Activated T-cell treated with anti-CD3 and anti-CD28 coated beads, Interleukin-2, amount 50 U/mL, for 48 hours (primary cell): ENCODE measurements around the gene SYNE2.
A peak's percentile ranks its signal among the peaks of the same experiment; 100 is the strongest.
"Not testable (repeated sequence)": the region's sequence is repeated elsewhere in the genome, so short reads cannot be mapped to it uniquely, and the experiment has no call there.

ENCODE experiments used
- DNase-seq, 2 experiments: peaks; one replicate each; pipeline ENCODE4 v3.0.0-alpha.2; 2020

SYNE2 gene

GRCh38 chr14:64149921-64150320, 297.1 kb downstream of the SYNE2 start:
- DNase-seq = no peak

DNA sequence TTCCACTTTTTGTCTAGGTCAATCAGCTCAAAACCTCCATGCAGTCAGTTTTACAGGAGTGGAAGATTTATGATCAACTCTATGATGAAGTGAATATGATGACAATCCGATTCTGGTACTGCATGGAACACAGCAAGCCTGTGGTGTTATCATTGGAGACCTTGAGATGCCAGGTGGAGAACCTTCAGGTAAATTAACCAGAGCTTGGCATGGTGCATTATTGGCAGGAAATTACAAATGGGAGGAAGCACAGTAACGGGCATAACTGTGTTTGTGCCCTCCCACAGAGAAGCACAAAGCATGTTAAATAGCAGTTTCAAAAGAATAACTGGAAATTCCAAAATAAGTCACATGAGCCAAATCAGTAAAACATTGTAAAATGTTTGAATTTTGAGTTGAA, 305.8 kb downstream of the SYNE2 start:
- no peak for DNase-seq

GRCh38 chr14:64159588-64159987, 306.8 kb downstream of the SYNE2 start:
- DNase-seq = no peak

DNA sequence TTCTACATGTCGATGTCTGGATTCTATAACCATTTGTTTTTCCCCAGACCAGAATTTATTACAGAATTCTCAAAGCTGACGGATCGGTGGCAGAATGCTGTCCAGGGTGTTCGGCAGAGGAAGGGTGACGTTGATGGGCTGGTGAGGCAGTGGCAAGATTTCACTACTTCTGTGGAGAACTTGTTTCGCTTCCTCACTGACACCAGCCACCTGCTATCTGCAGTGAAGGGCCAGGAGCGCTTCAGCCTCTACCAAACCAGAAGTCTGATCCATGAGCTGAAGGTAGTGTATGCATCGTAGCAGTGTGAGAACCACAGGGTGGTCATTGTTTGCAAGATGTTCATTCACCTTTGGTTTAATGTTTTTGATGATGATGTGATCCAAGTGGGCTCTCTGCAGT, 317.4 kb downstream of the SYNE2 start:
- DNase-seq = no peak

DNA sequence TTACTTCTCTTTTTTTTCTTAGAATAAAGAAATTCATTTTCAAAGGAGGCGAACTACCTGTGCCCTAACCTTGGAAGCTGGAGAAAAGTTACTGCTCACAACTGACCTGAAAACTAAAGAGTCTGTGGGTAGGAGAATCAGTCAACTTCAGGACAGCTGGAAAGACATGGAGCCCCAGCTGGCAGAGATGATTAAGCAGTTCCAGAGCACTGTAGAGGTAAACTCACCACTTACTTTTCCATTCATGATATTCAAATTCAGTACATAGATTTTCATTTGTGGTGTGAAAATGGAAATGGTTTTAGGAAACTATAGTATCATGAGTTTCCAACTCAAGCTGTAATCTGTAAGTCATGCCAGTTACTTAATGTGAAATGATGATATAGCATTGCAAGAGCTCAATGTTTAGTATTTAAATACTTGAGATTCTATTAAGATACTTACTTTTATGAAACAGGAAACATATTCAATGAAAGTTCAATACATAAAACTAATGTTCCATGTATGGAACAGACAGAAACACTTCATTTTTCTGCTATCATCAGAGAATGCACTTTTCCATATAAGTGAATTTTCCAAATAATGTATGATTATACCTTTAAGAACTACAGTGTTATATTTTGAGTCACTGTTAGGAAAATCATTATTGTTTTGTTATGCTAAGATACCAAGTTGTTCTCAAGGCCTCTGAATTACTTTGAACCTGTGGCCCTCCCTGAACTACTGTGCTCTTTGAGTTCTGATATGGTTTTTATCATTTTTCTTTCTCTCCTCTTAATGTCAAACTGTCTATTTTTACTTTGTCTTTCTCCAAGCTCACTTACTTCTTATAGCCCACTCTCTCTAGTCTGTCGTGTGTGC, 322.3 kb downstream of the SYNE2 start:
- DNase-seq = peak in 1 of 2 experiments; percentile 26

GRCh38 chr14:64176330-64176729, 323.5 kb downstream of the SYNE2 start:
- no peak for DNase-seq

- no peak for DNase-seq
Observed at GRCh38 chr14:64178814-64179213, 326.0 kb downstream of the SYNE2 start.

- not testable (repeated sequence) for DNase-seq
Observed at GRCh38 chr14:64182908-64183307, 330.1 kb downstream of the SYNE2 start.

DNA sequence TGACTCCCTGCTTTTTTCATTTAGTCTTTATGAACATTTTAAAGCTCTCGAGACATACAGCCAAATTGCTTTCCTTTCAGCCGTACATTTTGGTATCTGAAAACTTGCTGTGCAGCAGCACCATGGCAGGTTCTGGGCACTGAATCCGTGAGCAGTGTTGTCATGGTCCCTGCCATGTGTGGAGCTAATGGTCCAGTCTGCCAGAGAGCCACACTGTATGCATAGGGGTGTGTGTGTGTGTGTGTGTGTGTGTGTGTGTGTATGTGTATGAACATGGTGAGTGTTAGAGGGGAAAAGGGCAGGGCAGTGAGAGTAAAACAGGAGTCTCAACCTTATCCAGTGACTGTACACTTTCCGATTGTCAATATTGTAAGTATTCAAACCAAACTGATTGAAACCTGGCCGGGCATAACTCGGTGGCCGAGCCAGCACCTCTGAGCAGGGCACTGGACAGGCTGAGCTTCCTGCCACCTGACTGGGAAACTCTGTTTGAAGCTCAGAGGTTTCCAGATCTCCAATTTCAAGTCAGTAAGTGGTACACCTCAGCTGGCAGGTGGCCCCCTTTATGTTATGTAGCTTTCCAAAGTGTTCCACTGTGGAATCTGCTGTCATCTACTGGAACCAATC, 331.4 kb downstream of the SYNE2 start:
- no peak for DNase-seq

- no peak for DNase-seq
Observed at GRCh38 chr14:64185184-64185583, 332.4 kb downstream of the SYNE2 start.

GRCh38 chr14:64186231-64187129, 333.7 kb downstream of the SYNE2 start:
- DNase-seq = no peak

DNA sequence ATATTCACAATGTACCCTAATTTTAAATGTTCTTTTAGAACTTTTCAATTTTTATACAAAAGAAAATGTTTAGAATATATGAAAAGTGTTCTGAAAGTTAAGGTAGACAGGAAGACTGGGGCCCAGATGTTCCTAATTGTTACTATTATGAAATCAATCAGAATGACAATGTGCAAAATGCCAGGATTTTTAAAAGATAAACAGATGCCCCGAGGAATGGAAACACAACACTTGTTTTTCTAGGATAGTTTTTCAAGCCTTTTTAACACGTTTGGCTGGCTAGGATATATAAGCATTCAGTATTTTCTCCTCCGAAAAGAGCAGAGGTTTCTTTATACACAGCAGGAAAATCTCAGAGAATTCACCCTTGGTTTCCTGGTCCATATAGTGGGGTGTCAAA, 334.5 kb downstream of the SYNE2 start:
- no peak for DNase-seq

GRCh38 chr14:64190974-64191502, 338.2 kb downstream of the SYNE2 start:
- no peak for DNase-seq

DNA sequence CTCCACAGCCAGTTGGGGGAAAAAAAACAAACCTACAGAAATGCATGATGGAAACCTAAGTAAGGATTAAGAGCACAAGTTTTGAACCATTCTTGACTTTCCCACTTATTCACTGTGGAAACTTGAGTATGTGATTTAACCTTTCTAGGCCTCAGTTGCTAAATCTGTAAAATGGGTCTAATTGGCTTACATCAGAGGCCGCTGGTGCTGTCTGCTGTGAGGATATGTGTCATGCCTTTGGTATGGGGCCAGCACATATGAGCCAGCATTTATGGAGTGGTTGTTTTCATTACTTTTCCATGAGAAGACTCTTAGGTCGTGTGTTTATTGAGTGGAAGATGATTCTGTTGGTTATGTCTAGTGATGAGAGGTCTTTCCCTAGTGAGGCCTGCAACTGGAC, 339.0 kb downstream of the SYNE2 start:
- DNase-seq = no peak

DNA sequence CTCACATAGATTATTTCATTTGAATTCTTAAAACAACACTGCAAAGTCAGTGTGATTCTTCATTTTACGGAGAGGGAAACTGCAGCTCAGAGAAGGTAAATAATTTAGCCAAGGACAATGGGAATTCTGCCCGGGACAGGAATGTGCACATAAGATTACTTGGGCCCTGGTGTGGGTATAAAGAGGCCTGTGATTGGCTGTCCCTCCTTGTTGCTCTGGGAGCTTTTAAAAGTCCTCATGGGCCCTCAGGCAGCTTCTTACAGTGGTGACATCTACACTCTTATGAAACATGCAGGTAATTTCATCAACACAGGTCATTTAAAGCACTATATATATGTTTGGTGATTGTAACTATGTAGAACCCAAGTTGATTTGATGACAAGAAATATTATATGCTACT, 341.0 kb downstream of the SYNE2 start:
- DNase-seq = no peak

DNA sequence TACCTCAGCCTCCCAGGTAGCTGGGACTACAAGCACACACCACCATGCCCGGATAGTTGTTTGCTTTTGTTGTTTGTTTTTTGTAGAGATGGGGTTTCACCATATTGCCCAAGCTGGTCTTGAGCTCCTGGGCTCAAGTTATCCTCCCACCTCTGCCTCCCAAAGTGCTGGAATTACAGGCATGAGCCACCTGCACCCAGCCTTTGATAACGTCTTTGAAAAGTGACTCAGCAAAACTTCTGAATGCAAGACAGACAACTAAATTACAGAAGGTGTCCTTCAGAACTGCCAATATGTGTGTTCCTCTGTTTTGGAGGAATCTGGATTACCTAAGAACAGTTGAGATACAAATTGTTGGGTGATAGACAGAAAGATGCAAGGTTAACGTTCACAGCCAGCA, 341.6 kb downstream of the SYNE2 start:
- DNase-seq = no peak

- DNase-seq = no peak
Observed at GRCh38 chr14:64195199-64195598, 342.4 kb downstream of the SYNE2 start.

- DNase-seq = no peak
Observed at GRCh38 chr14:64196056-64196455, 343.3 kb downstream of the SYNE2 start.

DNA sequence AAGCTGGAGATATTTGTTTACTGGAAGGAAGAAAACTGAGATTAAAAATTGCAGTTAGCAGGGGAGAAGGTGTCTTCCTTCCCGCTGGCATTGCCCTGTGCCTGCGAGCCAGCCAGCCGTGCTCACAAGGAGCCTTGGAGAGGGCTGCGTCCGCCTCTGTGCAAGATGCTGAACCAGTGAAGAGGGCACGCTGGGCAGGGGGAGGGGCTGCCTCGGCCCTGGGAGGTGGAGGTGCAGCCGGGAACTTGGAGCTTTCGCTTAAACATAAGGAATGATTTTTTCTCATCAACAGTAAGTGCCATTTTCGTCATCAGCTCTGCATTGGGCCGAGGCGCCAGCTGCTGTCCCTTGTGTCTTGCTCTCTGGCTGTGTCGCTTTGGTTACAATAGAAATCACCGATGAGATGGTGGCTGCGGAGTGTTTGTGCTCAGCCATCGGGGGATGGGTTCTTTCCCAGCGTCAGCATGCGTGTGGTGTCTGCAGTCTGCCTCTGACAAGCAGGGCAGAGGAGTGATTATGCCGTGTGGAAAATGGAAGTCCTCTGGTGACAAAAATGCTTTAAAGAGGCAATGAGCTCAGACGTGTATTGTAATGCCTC, 344.1 kb downstream of the SYNE2 start:
- peak in 1 of 2 experiments; percentile 25 for DNase-seq

GRCh38 chr14:64197996-64198395, 345.2 kb downstream of the SYNE2 start:
- no peak for DNase-seq

DNA sequence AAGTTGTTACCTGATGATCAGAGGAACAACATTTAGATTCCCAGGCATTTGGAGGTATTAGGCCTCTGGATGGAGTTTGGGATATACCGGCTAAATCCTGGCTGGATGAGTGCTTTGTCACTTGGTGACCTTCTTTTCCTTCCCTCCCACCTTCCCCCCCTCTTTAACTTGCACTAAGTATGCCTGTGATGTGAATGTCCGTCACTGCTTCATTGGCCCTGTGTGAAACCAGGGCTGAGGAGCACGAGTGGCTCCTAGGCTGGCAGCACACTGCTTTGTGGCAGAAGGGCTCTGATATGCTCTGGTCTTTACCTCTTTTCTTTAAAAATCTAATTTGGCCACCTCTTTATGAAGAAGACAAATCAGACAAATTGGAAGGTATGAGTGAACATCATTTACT, 345.7 kb downstream of the SYNE2 start:
- DNase-seq = no peak

DNA sequence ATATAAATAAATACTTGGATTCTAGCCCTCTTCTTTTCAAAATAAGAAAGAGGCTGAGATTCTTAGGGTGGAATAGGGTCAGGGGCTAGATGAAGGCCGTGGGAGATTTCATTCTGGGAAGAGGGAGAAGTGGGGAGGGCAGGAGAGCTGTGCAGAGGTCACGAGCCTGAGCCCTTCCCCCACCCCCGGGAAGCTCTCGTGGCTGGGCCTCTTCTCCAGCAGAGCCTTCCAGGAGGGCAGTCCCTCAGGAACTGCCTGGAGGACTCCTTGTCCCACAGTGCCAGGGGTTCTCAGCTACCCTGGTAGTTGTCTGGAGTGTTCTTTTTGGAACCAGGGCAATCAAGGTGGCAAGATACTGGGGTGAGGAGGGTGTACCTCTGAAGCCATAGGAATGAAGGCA, 347.4 kb downstream of the SYNE2 start:
- DNase-seq = no peak

DNA sequence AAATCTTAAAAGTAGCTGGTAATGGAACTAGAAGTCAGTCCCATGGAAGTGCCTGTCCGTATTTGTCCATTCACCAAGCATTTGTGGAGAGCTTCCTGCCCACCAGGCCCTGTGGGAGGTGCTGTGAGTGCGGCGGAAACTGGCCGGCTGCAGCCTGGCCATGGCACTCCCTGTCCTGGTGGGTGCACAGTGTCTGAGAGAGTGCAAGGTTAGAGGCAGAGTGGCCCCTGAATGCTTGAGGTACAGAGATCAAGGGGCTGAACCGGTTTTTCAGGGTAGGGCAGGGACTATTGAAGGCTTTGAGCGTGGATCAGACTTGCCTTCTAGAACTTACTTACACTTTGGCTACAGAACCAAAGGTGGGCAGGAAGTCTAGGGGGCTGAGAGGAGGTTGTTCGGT, 348.5 kb downstream of the SYNE2 start:
- DNase-seq = no peak
